Fibroblast of skin of scalp (primary cell): ENCODE data around the gene ATF6.
A peak's percentile ranks its signal among the peaks of the same experiment; 100 is the strongest.

ENCODE experiments used
- DNase-seq: peaks from one replicate; pipeline ENCODE4 v3.0.0-alpha.2; 2013

The ATF6 gene

GRCh38 chr1:161941726-161942436, 175.8 kb downstream of the ATF6 start:
- DNase-seq = no peak

- DNase-seq = no peak
Measured at GRCh38 chr1:161943737-161944136, 177.6 kb downstream of the ATF6 start.

GRCh38 chr1:161944381-161944780, 178.3 kb downstream of the ATF6 start:
- DNase-seq = no peak

- peak; percentile 57 for DNase-seq
Measured at GRCh38 chr1:161945306-161946060, 179.4 kb downstream of the ATF6 start.

GRCh38 chr1:161946071-161946987, 180.2 kb downstream of the ATF6 start:
- DNase-seq = peak; percentile 99

- DNase-seq = no peak
Measured at GRCh38 chr1:161948435-161948834, 182.3 kb downstream of the ATF6 start.

GRCh38 chr1:161949548-161949947, 183.4 kb downstream of the ATF6 start:
- peak; percentile 85 for DNase-seq

- DNase-seq = no peak
Measured at GRCh38 chr1:161950377-161950776, 184.3 kb downstream of the ATF6 start.

- DNase-seq = no peak
Measured at GRCh38 chr1:161951646-161952045, 185.5 kb downstream of the ATF6 start.

GRCh38 chr1:161952607-161953172, 186.6 kb downstream of the ATF6 start:
- DNase-seq = peak; percentile 70

GRCh38 chr1:161953256-161953920, 187.3 kb downstream of the ATF6 start:
- peak; percentile 47 for DNase-seq

- DNase-seq = no peak
Measured at GRCh38 chr1:161954050-161954449, 187.9 kb downstream of the ATF6 start.

GRCh38 chr1:161954466-161954865, 188.3 kb downstream of the ATF6 start:
- peak; percentile 63 for DNase-seq

GRCh38 chr1:161955606-161956005, 189.5 kb downstream of the ATF6 start:
- DNase-seq = no peak

- DNase-seq = peak; percentile 96
Measured at GRCh38 chr1:161956097-161956496, 190.0 kb downstream of the ATF6 start.

GRCh38 chr1:161956930-161957329, 190.8 kb downstream of the ATF6 start:
- peak; percentile 53 for DNase-seq

GRCh38 chr1:161958425-161958824, 192.3 kb downstream of the ATF6 start:
- DNase-seq = peak; percentile 45

- DNase-seq = peak; percentile 93
Measured at GRCh38 chr1:161962091-161962887, 196.2 kb downstream of the ATF6 start.

- DNase-seq = peak; percentile 52
Measured at GRCh38 chr1:161966067-161966466, 199.9 kb downstream of the ATF6 start.

- no peak for DNase-seq
Measured at GRCh38 chr1:161970036-161970435, 203.9 kb downstream of the ATF6 start.

- DNase-seq = no peak
Measured at GRCh38 chr1:161970633-161971032, 204.5 kb downstream of the ATF6 start.
